Measurements from ENCODE around the gene STAU1. TPM values are rescaled to one million over a fixed set of nuclear protein-coding genes. Genes with fewer than 3 reads are reported as not detected.

The STAU1 gene
- total and polyA plus RNA-seq, 2 donors (not counting 1 experiment from before 2014, with no cell fraction given), result 48.1 to 79.8 TPM

GRCh38 chr20:49140834-49141233 is 47.3 kb downstream of the STAU1 start:
- peak in 1 of 2 donors; percentile 15 for DNase-seq (ENCODE audit: low read depth in 2 of 2)
- Histone ChIP-seq H2AFZ (ENCODE audit: low read length) (no peak overlapping the region), H3K4me2 (ENCODE audit: extremely low read depth, insufficient read depth, low read length) (no peak overlapping the region), H4K20me1 (ENCODE audit: control insufficient read depth, extremely low read depth, insufficient read depth, low read length) (no peaks in the 10 kb centered on the region), H3K79me2 (ENCODE audit: control insufficient read depth, insufficient read depth, low read length) (no peaks in the 10 kb centered on the region), H3K27ac (ENCODE audit: insufficient read depth, low read length) (no peak overlapping the region), H3K9me3 (ENCODE audit: control insufficient read depth, insufficient read depth, low read depth, low read length) (no peaks in the 10 kb centered on the region), H3K4me1 (ENCODE audit: control insufficient read depth, extremely low read depth, insufficient read depth, low read length) (no peaks in the 10 kb centered on the region), H3K27me3 (ENCODE audit: control insufficient read depth, insufficient read depth, low read length) (no peaks in the 10 kb centered on the region), H3K9ac (ENCODE audit: insufficient read depth, low read length) (no peak overlapping the region), H3K4me3 (replicated peaks in 1 of 4; ENCODE audit: control extremely low read depth in 1 of 4, insufficient read depth in 1 of 4, low read depth in 3 of 4, low read length in 4 of 4) (no peak overlapping the region), H3K36me3 (ENCODE audit: control insufficient read depth, insufficient read depth, low read length) (no peaks in the 10 kb centered on the region)
- TF ChIP-seq EZH2 (IDR thresholded peaks at IDR 0.05; ENCODE audit: low read length, missing control alignments), result no peak
- TF ChIP-seq CTCF (conservative IDR thresholded peaks at IDR 0.05 in 1 of 2, IDR thresholded peaks at IDR 0.05 in 1 of 2; ENCODE audit: low read depth in 1 of 2, low read length in 2 of 2), result no peak

GRCh38 chr20:49140411-49140810 is 47.7 kb downstream of the STAU1 start:
- Histone ChIP-seq H3K27ac (ENCODE audit: insufficient read depth, low read length) (no peak overlapping the region), H3K36me3 (ENCODE audit: control insufficient read depth, insufficient read depth, low read length) (no peaks in the 10 kb centered on the region), H3K79me2 (ENCODE audit: control insufficient read depth, insufficient read depth, low read length) (no peaks in the 10 kb centered on the region), H3K27me3 (ENCODE audit: control insufficient read depth, insufficient read depth, low read length) (no peaks in the 10 kb centered on the region), H3K4me3 (replicated peaks in 1 of 4; ENCODE audit: control extremely low read depth in 1 of 4, insufficient read depth in 1 of 4, low read depth in 3 of 4, low read length in 4 of 4) (peak overlapping the region in 1 of 4 experiments; percentile 14), H2AFZ (ENCODE audit: low read length) (no peak overlapping the region), H3K9me3 (ENCODE audit: control insufficient read depth, insufficient read depth, low read depth, low read length) (no peaks in the 10 kb centered on the region), H3K4me2 (ENCODE audit: extremely low read depth, insufficient read depth, low read length) (no peak overlapping the region), H3K9ac (ENCODE audit: insufficient read depth, low read length) (no peak overlapping the region), H4K20me1 (ENCODE audit: control insufficient read depth, extremely low read depth, insufficient read depth, low read length) (no peaks in the 10 kb centered on the region), H3K4me1 (ENCODE audit: control insufficient read depth, extremely low read depth, insufficient read depth, low read length) (no peaks in the 10 kb centered on the region)
- DNase-seq (ENCODE audit: low read depth in 2 of 2), result no peak
- TF ChIP-seq EZH2 (IDR thresholded peaks at IDR 0.05; ENCODE audit: low read length, missing control alignments) (no peak), CTCF (conservative IDR thresholded peaks at IDR 0.05 in 1 of 2, IDR thresholded peaks at IDR 0.05 in 1 of 2; ENCODE audit: low read depth in 1 of 2, low read length in 2 of 2) (no peak)

DNA sequence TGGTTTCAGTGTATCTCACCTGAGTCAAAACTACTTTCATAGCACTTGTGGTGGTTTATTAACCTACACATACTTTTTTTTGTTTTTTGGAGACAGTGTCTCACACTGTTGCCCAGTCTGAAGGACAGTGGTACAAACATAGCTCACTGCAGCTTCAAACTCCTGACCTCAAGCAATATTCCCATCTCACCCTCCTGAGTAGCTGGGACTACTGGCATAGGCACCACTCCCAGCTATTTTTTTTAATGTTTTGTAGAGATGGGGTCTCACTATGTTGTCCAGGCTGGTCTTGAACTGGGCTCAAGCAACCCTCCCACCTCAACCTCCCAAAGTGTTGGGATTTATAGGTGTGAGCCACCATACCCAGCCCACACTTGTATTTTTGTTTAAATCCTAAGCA is 49.7 kb downstream of the STAU1 start:
- no peaks in the 10 kb centered on the region for H3K79me2 ChIP-seq (ENCODE audit: control insufficient read depth, insufficient read depth, low read length)
- H3K27me3 ChIP-seq (ENCODE audit: control insufficient read depth, insufficient read depth, low read length), result no peaks in the 10 kb centered on the region
- H4K20me1 ChIP-seq (ENCODE audit: control insufficient read depth, extremely low read depth, insufficient read depth, low read length), result peaks cover 1% of the 10 kb centered on the region
- no peak overlapping the region for H3K9ac ChIP-seq (ENCODE audit: insufficient read depth, low read length)
- H3K4me2 ChIP-seq (ENCODE audit: extremely low read depth, insufficient read depth, low read length), result no peak overlapping the region
- no peaks in the 10 kb centered on the region for H3K4me1 ChIP-seq (ENCODE audit: control insufficient read depth, extremely low read depth, insufficient read depth, low read length)
- H3K9me3 ChIP-seq (ENCODE audit: control insufficient read depth, insufficient read depth, low read depth, low read length), result no peaks in the 10 kb centered on the region
- TF ChIP-seq EZH2 (IDR thresholded peaks at IDR 0.05; ENCODE audit: low read length, missing control alignments), result no peak
- TF ChIP-seq CTCF (conservative IDR thresholded peaks at IDR 0.05 in 1 of 2, IDR thresholded peaks at IDR 0.05 in 1 of 2; ENCODE audit: low read depth in 1 of 2, low read length in 2 of 2), result no peak
- H3K36me3 ChIP-seq (ENCODE audit: control insufficient read depth, insufficient read depth, low read length), result peaks cover 2% of the 10 kb centered on the region
- H2AFZ ChIP-seq (ENCODE audit: low read length), result no peak overlapping the region
- no peak overlapping the region for H3K4me3 ChIP-seq (replicated peaks in 1 of 4; ENCODE audit: control extremely low read depth in 1 of 4, insufficient read depth in 1 of 4, low read depth in 3 of 4, low read length in 4 of 4)
- DNase-seq (ENCODE audit: low read depth in 2 of 2), result no peak
- no peak overlapping the region for H3K27ac ChIP-seq (ENCODE audit: insufficient read depth, low read length)

Data from fibroblast of lung (primary cell).